Large intestine (tissue), 3 donors: ENCODE data around the gene JAK1. TPM values are rescaled to one million over a fixed set of nuclear protein-coding genes. Genes with fewer than 3 reads are reported as not detected.

Source experiments
- DNase-seq, 2 donors: peaks; one replicate each; pipeline versions ENCODE4 v3.0.0 to v3.0.0-alpha.2; 2013
- H3K27ac ChIP-seq: one replicate; pipeline ENCODE4 v1.5.1; 2013; ENCODE audit warnings: low read length
- H3K27me3 ChIP-seq: 2 replicates; pipeline ENCODE4 v1.6.1; 2013; ENCODE audit warnings: low read length; ENCODE audit not compliant: control insufficient read depth, insufficient read depth
- H3K36me3 ChIP-seq: 2 replicates; pipeline ENCODE4 v1.6.1; 2013; ENCODE audit warnings: low read length; ENCODE audit not compliant: control insufficient read depth, insufficient read depth
- H3K4me1 ChIP-seq: one replicate; pipeline ENCODE4 v1.6.1; 2013; ENCODE audit warnings: low read length; ENCODE audit not compliant: control insufficient read depth, insufficient read depth
- H3K4me3 ChIP-seq: one replicate; pipeline ENCODE4 v1.5.1; 2013; ENCODE audit warnings: low read length
- H3K9me3 ChIP-seq: one replicate; pipeline ENCODE4 v1.6.1; 2013; ENCODE audit warnings: mild to moderate bottlenecking, low read depth, low read length, moderate library complexity; ENCODE audit not compliant: control insufficient read depth
- WGBS: methylation state at CpG from one replicate; pipeline ENCODE4 v1.1.5; 2013; ENCODE audit warnings: low lambda C conversion rate; ENCODE audit not compliant: insufficient coverage; 5-methylcytosine and 5-hydroxymethylcytosine counted together
- polyA plus RNA-seq: library from polyadenylated mRNA; unstranded; fragments of 120-200 nt; gene quantifications from one replicate; pipeline ENCODE4 v1.2.1, GENCODE V29; 2013

The JAK1 gene
- polyA plus RNA-seq, 1 donor = 69.1 TPM

GRCh38 chr1:64843675-64844074, 122.7 kb downstream of the JAK1 start:
- no peak overlapping the region for H3K4me3 ChIP-seq
- DNase-seq = no peak
- no peaks in the 10 kb centered on the region for H3K9me3 ChIP-seq
- WGBS = 100% methylated on average over 1 of the region's 9 CpGs
- no peaks in the 10 kb centered on the region for H3K27me3 ChIP-seq
- H3K27ac ChIP-seq = no peak overlapping the region
- no peaks in the 10 kb centered on the region for H3K4me1 ChIP-seq
- peaks cover 85% of the 10 kb centered on the region for H3K36me3 ChIP-seq

GRCh38 chr1:64842224-64842623, 124.1 kb downstream of the JAK1 start:
- DNase-seq = no peak
- Histone ChIP-seq H3K9me3 (no peaks in the 10 kb centered on the region), H3K27ac (no peak overlapping the region), H3K36me3 (peaks cover 85% of the 10 kb centered on the region), H3K4me1 (no peaks in the 10 kb centered on the region), H3K4me3 (no peak overlapping the region), H3K27me3 (no peaks in the 10 kb centered on the region)
- no CpG with 5 or more reads among the region's 2 CpGs for WGBS

- Histone ChIP-seq H3K9me3 (no peaks in the 10 kb centered on the region), H3K27ac (no peak overlapping the region), H3K36me3 (peaks cover 87% of the 10 kb centered on the region), H3K27me3 (no peaks in the 10 kb centered on the region), H3K4me1 (no peaks in the 10 kb centered on the region), H3K4me3 (no peak overlapping the region)
- WGBS = no CpG with 5 or more reads among the region's 6 CpGs
- DNase-seq = no peak
Observed at GRCh38 chr1:64841330-64842065, 124.9 kb downstream of the JAK1 start.

- no peaks in the 10 kb centered on the region for H3K4me1 ChIP-seq
- H3K9me3 ChIP-seq = no peaks in the 10 kb centered on the region
- H3K27me3 ChIP-seq = no peaks in the 10 kb centered on the region
- no peak for DNase-seq
- H3K27ac ChIP-seq = no peak overlapping the region
- WGBS = no CpG with 5 or more reads among the region's 15 CpGs
- peaks cover 83% of the 10 kb centered on the region for H3K36me3 ChIP-seq
- H3K4me3 ChIP-seq = no peak overlapping the region
Observed at GRCh38 chr1:64839732-64840405, 126.5 kb downstream of the JAK1 start.

- H3K9me3 ChIP-seq = no peaks in the 10 kb centered on the region
- no peaks in the 10 kb centered on the region for H3K4me1 ChIP-seq
- no peaks in the 10 kb centered on the region for H3K27me3 ChIP-seq
- no peak overlapping the region for H3K27ac ChIP-seq
- H3K36me3 ChIP-seq = peaks cover 79% of the 10 kb centered on the region
- H3K4me3 ChIP-seq = no peak overlapping the region
- WGBS = 100% methylated on average over 1 of the region's 5 CpGs
- no peak for DNase-seq
Observed at GRCh38 chr1:64839261-64839660, 127.1 kb downstream of the JAK1 start.

GRCh38 chr1:64838486-64838885, 127.9 kb downstream of the JAK1 start:
- Histone ChIP-seq H3K27ac (no peak overlapping the region), H3K9me3 (no peaks in the 10 kb centered on the region), H3K4me1 (no peaks in the 10 kb centered on the region), H3K36me3 (peaks cover 78% of the 10 kb centered on the region), H3K4me3 (no peak overlapping the region), H3K27me3 (no peaks in the 10 kb centered on the region)
- 100% methylated on average over 1 of the region's 7 CpGs for WGBS
- no peak for DNase-seq

GRCh38 chr1:64836802-64837201, 129.5 kb downstream of the JAK1 start:
- no peak for DNase-seq
- peaks cover 78% of the 10 kb centered on the region for H3K36me3 ChIP-seq
- no peaks in the 10 kb centered on the region for H3K4me1 ChIP-seq
- no peaks in the 10 kb centered on the region for H3K27me3 ChIP-seq
- 100% methylated on average over 3 of the region's 8 CpGs for WGBS
- no peak overlapping the region for H3K27ac ChIP-seq
- no peaks in the 10 kb centered on the region for H3K9me3 ChIP-seq
- no peak overlapping the region for H3K4me3 ChIP-seq

GRCh38 chr1:64834734-64835133, 131.6 kb downstream of the JAK1 start:
- no peaks in the 10 kb centered on the region for H3K9me3 ChIP-seq
- H3K27me3 ChIP-seq = no peaks in the 10 kb centered on the region
- no peaks in the 10 kb centered on the region for H3K4me1 ChIP-seq
- H3K27ac ChIP-seq = no peak overlapping the region
- peaks cover 74% of the 10 kb centered on the region for H3K36me3 ChIP-seq
- no peak for DNase-seq
- H3K4me3 ChIP-seq = no peak overlapping the region

GRCh38 chr1:64830030-64830651, 136.2 kb downstream of the JAK1 start:
- WGBS = 84% methylated on average over 3 of the region's 5 CpGs
- Histone ChIP-seq H3K27ac (no peak overlapping the region), H3K4me3 (no peak overlapping the region), H3K4me1 (peaks cover 10% of the 10 kb centered on the region), H3K9me3 (no peaks in the 10 kb centered on the region), H3K36me3 (peaks cover 42% of the 10 kb centered on the region), H3K27me3 (no peaks in the 10 kb centered on the region)
- DNase-seq = no peak

- 83% methylated on average over 2 of the region's 8 CpGs for WGBS
- no peak overlapping the region for H3K4me3 ChIP-seq
- no peaks in the 10 kb centered on the region for H3K9me3 ChIP-seq
- no peak for DNase-seq
- H3K4me1 ChIP-seq = peaks cover 10% of the 10 kb centered on the region
- H3K36me3 ChIP-seq = peaks cover 38% of the 10 kb centered on the region
- no peak overlapping the region for H3K27ac ChIP-seq
- H3K27me3 ChIP-seq = no peaks in the 10 kb centered on the region
Observed at GRCh38 chr1:64829411-64830029, 136.8 kb downstream of the JAK1 start.
